Measurements from ENCODE around the gene RAP1A.
A peak's percentile ranks its signal among the peaks of the same experiment; 100 is the strongest.

RAP1A gene

DNA sequence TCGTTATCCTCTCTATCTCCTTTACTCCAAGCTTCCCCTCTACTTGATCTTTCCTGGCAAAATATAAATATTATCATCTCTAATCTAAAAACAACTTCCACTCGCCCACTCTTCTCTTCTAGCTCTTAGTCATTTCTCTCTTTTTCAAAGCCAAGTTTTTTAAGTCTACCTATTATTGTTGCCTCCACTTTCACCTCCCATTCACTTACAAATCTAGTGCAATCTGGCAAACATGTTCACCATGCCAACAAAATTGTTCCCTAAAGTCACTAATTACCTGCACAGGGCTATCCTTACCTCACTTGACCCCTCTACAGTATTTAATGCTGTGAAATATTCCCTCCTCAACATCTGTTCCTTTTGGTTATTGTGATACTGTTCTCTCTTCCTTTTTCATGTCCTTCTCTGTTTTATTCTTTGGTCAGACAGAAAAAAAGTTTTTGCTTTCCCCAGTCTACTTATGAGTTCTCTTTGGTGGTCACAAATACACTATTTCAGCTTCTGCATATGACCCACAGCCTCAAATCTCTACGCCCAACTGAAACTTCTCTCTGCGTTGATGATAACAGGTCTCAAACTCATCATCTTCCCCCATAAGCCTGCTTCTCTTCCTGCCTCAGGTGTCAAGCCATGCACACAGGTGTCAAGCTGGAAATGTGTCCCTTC, 31.9 kb upstream of the RAP1A start:
- no peaks in the 10 kb centered on the region for H3K9me2 ChIP-seq (replicated peaks; ENCODE audit: low read depth, low read length)
- H3K27me3 ChIP-seq (ENCODE audit: insufficient read depth, low read length, poor library complexity, severe bottlenecking): no peaks in the 10 kb centered on the region
- H3K9ac ChIP-seq (ENCODE audit: low read depth, low read length, poor library complexity, severe bottlenecking): no peak overlapping the region
- H3K4me3 ChIP-seq (ENCODE audit: low read length, poor library complexity, severe bottlenecking): no peak overlapping the region
- no peaks in the 10 kb centered on the region for H3F3A ChIP-seq (ENCODE audit: low read depth)
- peaks cover 19% of the 10 kb centered on the region for H3K4me1 ChIP-seq (ENCODE audit: insufficient read depth, low read length, poor library complexity, severe bottlenecking)
- no peak overlapping the region for H3K4me2 ChIP-seq (ENCODE audit: low read depth, low read length, poor library complexity, severe bottlenecking)
- no peaks in the 10 kb centered on the region for H3K36me3 ChIP-seq (ENCODE audit: insufficient read depth, low read length)
- no peaks in the 10 kb centered on the region for H4K20me1 ChIP-seq (ENCODE audit: insufficient read depth, low read length, poor library complexity, severe bottlenecking)
- H2AFZ ChIP-seq (ENCODE audit: low read length): no peak overlapping the region
- no peaks in the 10 kb centered on the region for H3K9me3 ChIP-seq (ENCODE audit: insufficient read depth, low read depth, low read length)
- no peaks in the 10 kb centered on the region for H3K79me2 ChIP-seq (ENCODE audit: insufficient read depth, low read length)
- TF ChIP-seq EZH2phosphoT487 (IDR thresholded peaks at IDR 0.05; ENCODE audit: borderline replicate concordance): no peak
- TF ChIP-seq, protein P1, sequence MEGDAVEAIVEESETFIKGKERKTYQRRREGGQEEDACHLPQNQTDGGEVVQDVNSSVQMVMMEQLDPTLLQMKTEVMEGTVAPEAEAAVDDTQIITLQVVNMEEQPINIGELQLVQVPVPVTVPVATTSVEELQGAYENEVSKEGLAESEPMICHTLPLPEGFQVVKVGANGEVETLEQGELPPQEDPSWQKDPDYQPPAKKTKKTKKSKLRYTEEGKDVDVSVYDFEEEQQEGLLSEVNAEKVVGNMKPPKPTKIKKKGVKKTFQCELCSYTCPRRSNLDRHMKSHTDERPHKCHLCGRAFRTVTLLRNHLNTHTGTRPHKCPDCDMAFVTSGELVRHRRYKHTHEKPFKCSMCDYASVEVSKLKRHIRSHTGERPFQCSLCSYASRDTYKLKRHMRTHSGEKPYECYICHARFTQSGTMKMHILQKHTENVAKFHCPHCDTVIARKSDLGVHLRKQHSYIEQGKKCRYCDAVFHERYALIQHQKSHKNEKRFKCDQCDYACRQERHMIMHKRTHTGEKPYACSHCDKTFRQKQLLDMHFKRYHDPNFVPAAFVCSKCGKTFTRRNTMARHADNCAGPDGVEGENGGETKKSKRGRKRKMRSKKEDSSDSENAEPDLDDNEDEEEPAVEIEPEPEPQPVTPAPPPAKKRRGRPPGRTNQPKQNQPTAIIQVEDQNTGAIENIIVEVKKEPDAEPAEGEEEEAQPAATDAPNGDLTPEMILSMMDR (conservative IDR thresholded peaks at IDR 0.05; ENCODE audit: low read length): no peak

DNA sequence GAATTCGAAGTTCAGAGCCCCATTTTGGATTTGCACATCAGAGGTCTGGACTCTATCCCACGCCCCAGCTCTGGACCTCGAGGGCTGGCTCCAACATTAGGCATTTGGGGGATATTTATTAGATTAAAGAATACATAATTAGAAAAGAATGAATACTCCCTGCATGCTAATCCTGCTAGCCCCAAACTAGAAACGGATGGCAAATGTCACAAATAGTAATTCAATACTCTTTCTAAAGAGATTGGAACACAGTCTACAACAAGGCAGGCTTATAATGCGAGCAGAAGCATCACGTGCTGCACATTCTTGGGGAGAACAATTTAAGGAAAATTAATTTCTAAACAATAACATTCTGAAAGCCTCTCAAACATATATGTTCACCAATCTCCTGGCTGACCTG, 27.7 kb upstream of the RAP1A start:
- Histone ChIP-seq H3K9me2 (replicated peaks; ENCODE audit: low read depth, low read length) (no peaks in the 10 kb centered on the region), H3K9ac (ENCODE audit: low read depth, low read length, poor library complexity, severe bottlenecking) (peak overlapping the region; percentile 68), H3K4me2 (ENCODE audit: low read depth, low read length, poor library complexity, severe bottlenecking) (peak overlapping the region; percentile 83), H2AFZ (ENCODE audit: low read length) (0 out of 2 replicates have a peak overlapping the region, but pooled peaks have one; percentile 75), H3K27me3 (ENCODE audit: insufficient read depth, low read length, poor library complexity, severe bottlenecking) (no peaks in the 10 kb centered on the region), H3K4me3 (ENCODE audit: low read length, poor library complexity, severe bottlenecking) (no peak overlapping the region), H4K20me1 (ENCODE audit: insufficient read depth, low read length, poor library complexity, severe bottlenecking) (no peaks in the 10 kb centered on the region), H3K4me1 (ENCODE audit: insufficient read depth, low read length, poor library complexity, severe bottlenecking) (peaks cover 48% of the 10 kb centered on the region), H3K79me2 (ENCODE audit: insufficient read depth, low read length) (no peaks in the 10 kb centered on the region), H3K36me3 (ENCODE audit: insufficient read depth, low read length) (no peaks in the 10 kb centered on the region), H3F3A (ENCODE audit: low read depth) (no peaks in the 10 kb centered on the region), H3K9me3 (ENCODE audit: insufficient read depth, low read depth, low read length) (no peaks in the 10 kb centered on the region)
- TF ChIP-seq, protein P1 (conservative IDR thresholded peaks at IDR 0.05; ENCODE audit: low read length): no peak

DNA sequence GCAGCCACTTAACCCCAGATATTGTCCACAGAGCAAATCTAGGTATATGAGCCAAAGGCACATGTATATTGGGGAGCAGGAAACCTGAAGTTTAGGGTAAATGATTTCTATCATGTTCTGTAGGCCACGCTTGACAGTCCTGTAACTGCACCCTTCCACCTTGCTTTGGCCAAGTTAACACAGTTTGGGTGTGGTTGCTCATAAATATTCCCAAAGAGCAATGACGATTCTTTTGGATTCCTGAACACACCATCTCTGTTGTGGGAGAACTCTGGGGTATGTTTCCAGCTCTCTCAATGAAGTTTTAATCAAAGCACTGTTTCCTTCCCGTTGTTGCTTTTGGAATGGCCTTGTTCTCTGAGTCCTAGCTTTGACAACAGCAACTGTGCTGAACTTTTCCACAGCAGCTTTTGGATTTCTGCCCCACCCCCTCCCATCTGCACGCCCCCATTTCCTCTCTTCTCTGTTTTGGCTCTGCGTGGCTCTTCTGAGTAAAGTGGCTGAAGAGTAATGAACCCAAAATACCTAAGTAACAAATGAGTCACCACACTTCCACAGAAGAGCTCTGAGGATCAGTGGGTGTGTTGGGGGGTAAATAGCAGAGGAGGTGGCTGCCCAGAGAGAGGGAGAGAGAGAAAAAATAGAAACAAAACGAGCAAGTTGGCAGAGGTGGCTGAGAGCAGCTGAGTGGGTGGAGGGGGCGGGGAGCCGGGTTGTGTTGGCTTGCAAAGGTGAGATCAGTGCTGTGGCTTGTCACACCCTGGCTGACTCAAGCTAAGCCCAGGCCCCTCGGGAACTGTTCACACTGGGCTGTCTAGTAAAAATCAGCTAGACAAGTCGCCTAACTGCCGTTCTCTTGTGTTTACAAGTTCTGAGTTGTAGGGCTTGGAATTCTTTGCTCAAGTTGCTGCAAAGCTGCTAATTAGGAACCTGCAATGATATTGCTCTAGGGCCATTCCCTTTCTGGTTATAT, 26.9 kb upstream of the RAP1A start:
- Histone ChIP-seq H3K27me3 (ENCODE audit: insufficient read depth, low read length, poor library complexity, severe bottlenecking) (no peaks in the 10 kb centered on the region), H3K4me2 (ENCODE audit: low read depth, low read length, poor library complexity, severe bottlenecking) (peak overlapping the region; percentile 83), H2AFZ (ENCODE audit: low read length) (peak overlapping the region; percentile 75), H3K79me2 (ENCODE audit: insufficient read depth, low read length) (no peaks in the 10 kb centered on the region), H3K9me2 (replicated peaks; ENCODE audit: low read depth, low read length) (no peaks in the 10 kb centered on the region), H3K4me3 (ENCODE audit: low read length, poor library complexity, severe bottlenecking) (peak overlapping the region; percentile 67), H3K9me3 (ENCODE audit: insufficient read depth, low read depth, low read length) (no peaks in the 10 kb centered on the region), H3F3A (ENCODE audit: low read depth) (no peaks in the 10 kb centered on the region), H3K36me3 (ENCODE audit: insufficient read depth, low read length) (no peaks in the 10 kb centered on the region), H3K9ac (ENCODE audit: low read depth, low read length, poor library complexity, severe bottlenecking) (peak overlapping the region; percentile 68), H4K20me1 (ENCODE audit: insufficient read depth, low read length, poor library complexity, severe bottlenecking) (no peaks in the 10 kb centered on the region), H3K4me1 (ENCODE audit: insufficient read depth, low read length, poor library complexity, severe bottlenecking) (peaks cover 47% of the 10 kb centered on the region)
- TF ChIP-seq EZH2phosphoT487 (IDR thresholded peaks at IDR 0.05; ENCODE audit: borderline replicate concordance): no peak
- TF ChIP-seq, protein P1 (conservative IDR thresholded peaks at IDR 0.05; ENCODE audit: low read length): no peak
